Measurements from ENCODE around the gene MUCL1.

The MUCL1 gene, protein sequence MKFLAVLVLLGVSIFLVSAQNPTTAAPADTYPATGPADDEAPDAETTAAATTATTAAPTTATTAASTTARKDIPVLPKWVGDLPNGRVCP

DNA sequence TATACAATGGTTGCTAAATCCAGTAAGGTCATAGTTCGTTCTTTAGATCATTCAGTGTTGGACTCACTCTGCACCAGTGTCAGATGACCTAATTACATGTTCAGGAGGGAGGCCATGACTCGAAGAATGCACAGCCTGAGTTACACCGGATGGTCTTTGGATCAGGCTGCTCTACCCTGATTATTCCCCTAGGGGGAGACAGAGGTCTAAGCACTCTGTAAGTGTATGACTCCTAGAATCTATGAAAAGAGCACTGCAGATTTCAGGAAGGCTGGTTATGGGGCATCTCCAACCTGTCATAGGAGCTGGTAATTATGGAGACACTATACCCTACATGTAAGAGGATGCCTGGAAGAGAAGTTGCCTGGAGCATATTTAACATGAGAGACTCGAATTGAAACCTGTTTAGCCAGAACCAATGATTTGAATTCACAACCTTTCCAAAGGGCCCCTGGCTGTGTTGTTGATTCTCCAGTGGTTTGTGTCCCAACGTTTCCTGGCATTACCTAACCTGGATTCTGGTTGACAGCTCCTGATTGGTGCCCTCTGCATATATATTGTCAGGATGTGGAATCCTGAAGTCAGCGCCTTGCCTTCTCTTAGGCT, at the start of gene MUCL1:
TSS of gene MUCL1 (plus strand) at position 584 of the 606 bp plus-strand sequence. CDS start 67 bp downstream, outside the sequence.
- H3K4me3 ChIP-seq = no peak within 1 kb of the TSS
- no peaks in the 10 kb centered on the region for H4K20me1 ChIP-seq
- no peak for TF ChIP-seq Cebpa-rat (IDR thresholded peaks at IDR 0.05)
- H3K27me3 ChIP-seq = no peaks in the 10 kb centered on the region
- no peaks in the 10 kb centered on the region for H3K36me3 ChIP-seq
- no peaks in the 10 kb centered on the region for H3K4me1 ChIP-seq
- H3K4me2 ChIP-seq = no peak within 1 kb of the TSS
- no peak within 1 kb of the TSS for H3K9ac ChIP-seq
- no peak within 1 kb of the TSS for H3K27ac ChIP-seq
- no peaks in the 10 kb centered on the region for H3K9me3 ChIP-seq

DNA sequence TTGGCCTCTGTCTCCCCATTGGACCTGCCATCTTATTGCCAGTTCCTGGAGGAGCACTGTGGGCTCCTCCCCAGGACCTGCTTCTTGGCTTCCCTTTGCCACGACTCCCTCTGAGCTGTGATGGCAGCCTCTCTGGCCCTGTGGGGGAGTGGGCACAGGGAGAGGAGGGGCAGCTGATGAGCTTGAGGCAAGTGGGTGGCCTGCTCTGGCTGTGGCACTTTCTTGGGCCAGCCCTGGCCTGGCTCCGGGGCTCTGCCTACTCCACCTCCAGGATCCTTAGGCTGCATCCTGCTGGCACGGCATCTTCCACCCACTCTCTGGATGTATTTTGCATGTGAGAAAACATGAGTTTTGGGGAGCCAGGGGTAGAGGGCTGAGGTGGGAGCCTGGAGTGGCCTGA, 32.6 kb upstream of the MUCL1 start:
- Histone ChIP-seq H3K4me3 (no peak overlapping the region), H3K36me3 (no peaks in the 10 kb centered on the region), H3K9ac (no peak overlapping the region), H3K27ac (no peak overlapping the region), H3K9me3 (peaks cover 10% of the 10 kb centered on the region; the same call in 1 of the 2 replicates), H3K27me3 (no peaks in the 10 kb centered on the region), H4K20me1 (no peaks in the 10 kb centered on the region), H3K4me1 (no peaks in the 10 kb centered on the region), H3K4me2 (no peak overlapping the region)
- TF ChIP-seq Cebpa-rat (IDR thresholded peaks at IDR 0.05) = no peak

DNA sequence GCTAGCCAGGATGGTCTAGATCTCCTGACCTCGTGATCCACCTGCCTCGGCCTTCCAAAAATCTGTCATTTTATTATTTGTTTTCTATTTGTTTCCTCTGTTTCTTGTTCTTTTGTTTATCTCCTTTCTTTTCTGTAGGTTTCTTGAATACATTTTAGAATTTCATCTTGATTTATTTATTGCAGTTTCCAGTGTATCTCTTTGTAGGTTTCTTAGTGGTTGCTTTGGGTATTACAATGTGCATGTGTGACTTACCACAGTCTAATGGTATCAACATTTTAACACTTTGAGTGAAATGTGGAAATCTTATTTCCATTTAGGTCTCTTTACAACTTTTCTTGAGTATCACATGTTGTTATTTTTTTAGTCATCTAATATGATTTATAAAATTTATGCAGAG, 29.9 kb upstream of the MUCL1 start:
- no peak overlapping the region for H3K4me3 ChIP-seq
- TF ChIP-seq Cebpa-rat (IDR thresholded peaks at IDR 0.05) = no peak
- H3K27ac ChIP-seq = no peak overlapping the region
- no peak overlapping the region for H3K4me2 ChIP-seq
- H4K20me1 ChIP-seq = no peaks in the 10 kb centered on the region
- H3K36me3 ChIP-seq = no peaks in the 10 kb centered on the region
- H3K27me3 ChIP-seq = no peaks in the 10 kb centered on the region
- no peaks in the 10 kb centered on the region for H3K4me1 ChIP-seq
- H3K9ac ChIP-seq = no peak overlapping the region
- peaks cover 10% of the 10 kb centered on the region; the same call in 1 of the 2 replicates for H3K9me3 ChIP-seq

DNA sequence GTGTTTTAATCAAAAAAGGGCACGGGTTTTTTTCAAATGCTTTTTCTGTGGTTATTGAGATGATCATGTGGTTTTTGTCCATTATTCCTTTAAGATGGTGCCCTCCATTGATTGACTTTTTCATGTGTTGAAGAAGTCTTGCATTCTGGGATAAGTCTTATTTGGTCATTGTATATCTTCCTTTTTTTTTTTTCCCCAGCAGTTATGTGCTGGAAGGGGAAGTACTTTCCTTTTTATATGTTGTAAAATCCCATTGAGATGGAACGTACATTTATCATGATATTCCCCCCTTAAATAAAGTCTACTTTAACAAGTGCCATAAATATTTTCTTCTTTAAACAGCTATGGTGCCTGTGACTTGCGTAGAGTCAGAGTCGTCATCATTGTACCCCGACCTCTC, 24.8 kb upstream of the MUCL1 start:
- Histone ChIP-seq H3K27me3 (no peaks in the 10 kb centered on the region), H3K4me2 (no peak overlapping the region), H3K9me3 (no peaks in the 10 kb centered on the region), H3K27ac (no peak overlapping the region), H3K36me3 (no peaks in the 10 kb centered on the region), H3K4me3 (no peak overlapping the region), H3K4me1 (no peaks in the 10 kb centered on the region), H3K9ac (no peak overlapping the region), H4K20me1 (no peaks in the 10 kb centered on the region)
- TF ChIP-seq Cebpa-rat (IDR thresholded peaks at IDR 0.05) = no peak

DNA sequence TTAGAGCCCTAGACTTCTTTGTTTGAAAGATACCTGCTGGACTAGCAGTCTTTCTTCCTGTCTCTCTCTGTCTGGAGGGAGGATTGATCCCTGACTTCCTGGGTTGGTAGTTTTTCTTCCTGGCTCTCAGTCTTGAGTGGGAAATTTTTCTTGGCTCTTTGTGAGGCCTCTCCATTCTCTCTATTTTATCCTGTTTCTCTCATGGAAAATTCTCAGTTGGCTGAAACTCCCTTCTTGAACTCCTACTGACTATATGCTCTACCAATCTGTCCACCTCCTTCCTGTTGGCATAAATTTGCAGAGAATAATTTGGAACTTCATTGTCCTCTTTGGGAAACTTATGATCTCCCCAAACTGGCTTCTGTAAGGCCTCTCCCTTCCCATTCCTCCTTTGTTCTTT, 24.1 kb upstream of the MUCL1 start:
- Histone ChIP-seq H3K36me3 (no peaks in the 10 kb centered on the region), H3K27me3 (no peaks in the 10 kb centered on the region), H3K9ac (no peak overlapping the region), H3K4me3 (no peak overlapping the region), H3K4me1 (no peaks in the 10 kb centered on the region), H3K4me2 (no peak overlapping the region), H3K27ac (no peak overlapping the region), H3K9me3 (no peaks in the 10 kb centered on the region), H4K20me1 (no peaks in the 10 kb centered on the region)
- TF ChIP-seq Cebpa-rat (IDR thresholded peaks at IDR 0.05) = no peak

DNA sequence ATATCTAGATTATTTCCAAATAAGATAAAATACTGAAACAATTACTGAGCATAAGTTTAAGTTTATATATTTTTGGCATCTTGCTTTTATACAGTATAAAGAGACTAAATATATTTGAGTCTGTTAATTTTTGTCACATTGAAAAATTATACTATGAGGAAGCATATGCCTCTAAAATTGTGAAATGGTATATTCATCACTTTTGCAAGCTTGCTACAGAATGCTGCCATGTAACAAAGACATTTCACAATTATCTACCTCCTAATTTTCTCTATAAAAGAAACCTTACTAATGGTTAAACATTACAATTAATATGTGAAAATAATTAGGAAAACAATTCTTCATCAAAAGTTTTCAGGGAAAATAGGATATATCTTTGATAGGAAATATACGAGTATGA, 22.7 kb upstream of the MUCL1 start:
- H3K27ac ChIP-seq = no peak overlapping the region
- no peak overlapping the region for H3K4me3 ChIP-seq
- no peaks in the 10 kb centered on the region for H3K4me1 ChIP-seq
- H3K9me3 ChIP-seq = no peaks in the 10 kb centered on the region
- H3K27me3 ChIP-seq = no peaks in the 10 kb centered on the region
- no peaks in the 10 kb centered on the region for H4K20me1 ChIP-seq
- no peak for TF ChIP-seq Cebpa-rat (IDR thresholded peaks at IDR 0.05)
- H3K36me3 ChIP-seq = no peaks in the 10 kb centered on the region
- H3K9ac ChIP-seq = no peak overlapping the region
- no peak overlapping the region for H3K4me2 ChIP-seq

DNA sequence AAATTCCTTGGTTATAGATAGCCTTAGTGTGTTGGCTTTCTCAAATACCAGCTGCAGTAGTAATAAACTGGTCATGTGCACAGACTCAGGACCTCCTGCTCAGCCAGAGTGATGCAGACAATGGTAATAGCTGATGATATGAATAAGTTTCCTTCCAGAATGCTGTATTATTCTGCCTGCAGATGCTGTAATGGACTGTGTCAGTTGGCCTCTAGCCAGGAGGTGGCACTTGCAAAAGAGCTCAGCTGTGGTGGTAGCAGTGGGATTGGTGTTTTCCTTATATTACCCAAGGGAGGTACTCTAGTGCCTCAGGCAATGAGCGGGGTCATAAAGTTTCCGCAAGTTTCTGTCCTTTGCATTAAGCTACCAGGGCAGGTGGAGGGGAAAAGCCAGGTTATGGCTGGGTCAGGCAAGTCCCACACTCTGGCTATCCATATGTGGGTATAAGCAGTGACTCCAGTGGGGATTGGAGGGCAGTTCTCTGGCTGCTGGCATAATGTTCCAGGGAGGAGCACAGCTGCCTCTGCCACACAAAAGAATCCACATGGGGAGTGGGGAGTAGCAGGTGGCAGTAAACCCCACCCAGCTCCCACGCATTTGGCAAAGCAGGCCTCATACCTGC, 14.0 kb upstream of the MUCL1 start:
- peak overlapping the region; percentile 77 for H3K4me2 ChIP-seq

DNA sequence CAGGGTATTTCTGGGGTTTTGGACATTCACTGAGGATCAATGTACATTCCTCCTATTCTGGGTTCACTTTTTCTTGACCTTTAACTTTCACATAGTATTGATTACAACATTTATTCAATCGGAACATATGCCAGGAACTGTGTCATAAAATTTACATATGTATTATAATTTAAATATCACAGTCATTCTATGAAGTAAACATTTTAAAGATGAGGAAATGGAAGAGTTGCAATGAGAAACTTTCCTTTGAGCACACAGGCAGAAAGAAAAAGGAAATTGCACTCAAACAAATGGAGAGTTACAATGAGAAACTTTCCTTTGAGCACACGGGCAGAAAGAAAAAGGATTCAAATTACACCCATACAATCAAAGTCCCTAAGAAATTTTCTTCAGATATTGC, 3.1 kb downstream of the MUCL1 start:
- Histone ChIP-seq H3K27ac (no peak overlapping the region), H3K9me3 (no peaks in the 10 kb centered on the region), H3K9ac (no peak overlapping the region), H3K36me3 (no peaks in the 10 kb centered on the region), H3K4me2 (no peak overlapping the region), H3K4me1 (no peaks in the 10 kb centered on the region), H3K4me3 (no peak overlapping the region), H4K20me1 (no peaks in the 10 kb centered on the region), H3K27me3 (no peaks in the 10 kb centered on the region)
- no peak for TF ChIP-seq Cebpa-rat (IDR thresholded peaks at IDR 0.05)

More for the DNA sequence above, 14.0 kb upstream of the MUCL1 start:
- peaks cover 8% of the 10 kb centered on the region; the same call in 1 of the 2 replicates for H3K9me3 ChIP-seq
- no peak; the same call in 1 of the 2 replicates for TF ChIP-seq Cebpa-rat (IDR thresholded peaks at IDR 0.05)
- H3K4me1 ChIP-seq = peaks cover 16% of the 10 kb centered on the region
- no peak overlapping the region for H3K4me3 ChIP-seq
- H3K9ac ChIP-seq = no peak overlapping the region
- no peaks in the 10 kb centered on the region for H3K36me3 ChIP-seq
- no peaks in the 10 kb centered on the region for H4K20me1 ChIP-seq
- H3K27ac ChIP-seq = no peak overlapping the region
- H3K27me3 ChIP-seq = no peaks in the 10 kb centered on the region

DNA sequence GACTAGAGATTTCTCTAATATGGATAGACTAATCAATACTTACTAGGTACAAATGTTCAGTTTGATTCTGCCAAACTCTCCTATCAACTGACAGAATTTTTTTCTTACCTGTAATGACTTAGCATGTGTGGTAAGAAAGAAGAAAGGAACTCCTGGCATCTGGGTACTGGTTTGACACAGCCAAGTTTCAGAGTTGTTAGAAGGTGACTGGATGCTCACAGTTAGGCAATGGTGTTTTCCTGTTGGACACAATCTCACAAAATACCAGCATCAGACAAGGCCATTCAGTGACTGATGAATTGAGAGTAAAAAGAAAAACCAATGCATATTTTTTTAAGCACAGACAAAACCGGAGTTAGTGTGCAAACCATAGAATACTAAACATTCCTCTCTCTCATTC, 4.2 kb downstream of the MUCL1 start:
- H3K27me3 ChIP-seq = no peaks in the 10 kb centered on the region
- H3K4me2 ChIP-seq = no peak overlapping the region
- no peaks in the 10 kb centered on the region for H3K9me3 ChIP-seq

DNA sequence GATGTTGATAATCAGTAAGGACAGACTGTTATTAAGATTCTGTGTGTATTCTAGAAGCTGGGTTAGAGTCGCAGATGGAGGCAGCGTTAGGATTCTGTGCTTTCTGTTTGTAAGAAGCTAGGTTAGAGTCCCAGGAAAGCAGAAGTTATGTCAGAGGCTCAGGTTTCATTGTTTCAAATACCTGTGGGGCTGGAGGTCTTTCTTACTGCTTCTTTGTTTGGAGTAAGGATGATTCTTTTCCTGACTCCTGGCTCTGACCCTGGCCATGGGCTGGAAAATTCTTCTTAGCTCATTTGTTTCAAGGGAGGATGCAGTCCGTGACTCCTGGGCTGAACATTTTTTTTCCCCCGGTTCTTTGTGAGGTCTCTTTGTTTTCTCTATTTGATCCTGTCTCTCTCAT, 5.2 kb downstream of the MUCL1 start:
- no peak overlapping the region for H3K4me3 ChIP-seq
- H3K27me3 ChIP-seq = no peaks in the 10 kb centered on the region
- H4K20me1 ChIP-seq = no peaks in the 10 kb centered on the region
- TF ChIP-seq Cebpa-rat (IDR thresholded peaks at IDR 0.05) = no peak
- H3K27ac ChIP-seq = no peak overlapping the region
- H3K4me1 ChIP-seq = no peaks in the 10 kb centered on the region
- H3K9ac ChIP-seq = no peak overlapping the region
- H3K9me3 ChIP-seq = no peaks in the 10 kb centered on the region
- H3K4me2 ChIP-seq = no peak overlapping the region
- no peaks in the 10 kb centered on the region for H3K36me3 ChIP-seq

More for the DNA sequence above, 4.2 kb downstream of the MUCL1 start:
- TF ChIP-seq Cebpa-rat (IDR thresholded peaks at IDR 0.05) = no peak
- Histone ChIP-seq H3K27ac (no peak overlapping the region), H3K36me3 (no peaks in the 10 kb centered on the region), H3K9ac (no peak overlapping the region), H3K4me1 (no peaks in the 10 kb centered on the region), H3K4me3 (no peak overlapping the region), H4K20me1 (no peaks in the 10 kb centered on the region)
